GM18519 (cell line): ENCODE results near the gene LRRC47.

ENCODE experiments used
- ATAC-seq: cut with Tn5 transposase; IDR thresholded peaks from one replicate; pipeline ENCODE4 v1.9.1; 2021; ENCODE audit warnings: mild to moderate bottlenecking, moderate library complexity; ENCODE audit not compliant: unreplicated experiment, low FRiP score

LRRC47 gene

DNA sequence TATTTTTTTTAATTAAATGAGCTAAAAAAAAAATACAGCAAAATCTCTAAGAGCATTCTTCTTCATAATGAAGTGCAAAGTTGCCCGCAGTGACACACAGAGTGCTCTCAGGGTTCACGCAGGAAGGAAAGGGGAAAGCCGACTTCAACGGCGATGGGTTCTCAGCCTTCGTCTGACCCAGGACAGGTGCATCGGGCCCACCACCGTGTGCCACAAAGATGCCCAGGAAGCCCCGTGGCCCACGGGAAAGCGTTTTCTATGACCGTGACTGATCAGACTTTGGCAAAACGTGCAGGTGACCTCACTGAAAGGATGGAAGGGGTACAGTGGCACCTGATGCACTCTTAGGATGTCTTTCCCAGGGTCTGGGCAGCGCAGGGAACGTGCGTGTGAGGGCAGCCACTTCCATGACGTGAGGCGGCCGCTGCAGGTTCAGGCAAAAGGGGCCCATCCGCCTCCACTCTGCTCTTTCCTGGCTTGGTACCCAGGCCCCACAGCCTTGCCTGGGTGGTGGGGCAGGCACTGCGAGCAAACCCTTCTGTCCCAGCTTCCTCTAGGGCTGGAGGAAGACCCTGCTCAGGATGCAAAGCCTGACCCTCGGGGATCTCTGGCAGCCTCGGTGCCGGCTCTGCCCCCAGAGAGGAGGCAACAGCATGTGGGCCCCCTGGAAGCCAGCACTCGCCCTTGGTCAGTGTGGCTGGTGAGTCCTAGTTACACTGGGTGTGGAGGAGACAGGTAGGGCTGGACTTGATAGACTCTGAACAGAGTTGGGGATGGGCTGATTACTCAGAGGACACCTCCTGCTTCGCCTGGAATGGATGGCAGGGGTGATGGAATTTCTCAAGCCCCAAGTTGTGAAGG, 8.3 kb downstream of the LRRC47 start:
- no peak for ATAC-seq

DNA sequence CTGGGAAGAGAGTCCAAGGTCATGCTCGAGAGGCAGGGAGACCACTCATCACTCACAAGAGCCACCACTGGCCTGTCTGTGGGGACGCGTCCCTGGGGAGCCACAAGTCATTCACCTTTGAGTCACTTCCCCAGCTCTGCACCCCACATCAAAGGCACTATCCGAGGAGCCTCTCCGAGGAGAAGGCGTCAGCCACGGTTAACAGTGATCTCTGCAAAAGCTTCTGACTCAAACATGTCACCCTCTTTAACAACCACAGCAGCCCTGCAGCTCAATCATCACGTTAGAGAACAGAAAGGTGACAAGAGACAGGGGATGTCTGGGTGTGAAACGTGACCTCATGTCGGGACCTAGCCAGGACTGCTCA, 9.0 kb downstream of the LRRC47 start:
- no peak for ATAC-seq

DNA sequence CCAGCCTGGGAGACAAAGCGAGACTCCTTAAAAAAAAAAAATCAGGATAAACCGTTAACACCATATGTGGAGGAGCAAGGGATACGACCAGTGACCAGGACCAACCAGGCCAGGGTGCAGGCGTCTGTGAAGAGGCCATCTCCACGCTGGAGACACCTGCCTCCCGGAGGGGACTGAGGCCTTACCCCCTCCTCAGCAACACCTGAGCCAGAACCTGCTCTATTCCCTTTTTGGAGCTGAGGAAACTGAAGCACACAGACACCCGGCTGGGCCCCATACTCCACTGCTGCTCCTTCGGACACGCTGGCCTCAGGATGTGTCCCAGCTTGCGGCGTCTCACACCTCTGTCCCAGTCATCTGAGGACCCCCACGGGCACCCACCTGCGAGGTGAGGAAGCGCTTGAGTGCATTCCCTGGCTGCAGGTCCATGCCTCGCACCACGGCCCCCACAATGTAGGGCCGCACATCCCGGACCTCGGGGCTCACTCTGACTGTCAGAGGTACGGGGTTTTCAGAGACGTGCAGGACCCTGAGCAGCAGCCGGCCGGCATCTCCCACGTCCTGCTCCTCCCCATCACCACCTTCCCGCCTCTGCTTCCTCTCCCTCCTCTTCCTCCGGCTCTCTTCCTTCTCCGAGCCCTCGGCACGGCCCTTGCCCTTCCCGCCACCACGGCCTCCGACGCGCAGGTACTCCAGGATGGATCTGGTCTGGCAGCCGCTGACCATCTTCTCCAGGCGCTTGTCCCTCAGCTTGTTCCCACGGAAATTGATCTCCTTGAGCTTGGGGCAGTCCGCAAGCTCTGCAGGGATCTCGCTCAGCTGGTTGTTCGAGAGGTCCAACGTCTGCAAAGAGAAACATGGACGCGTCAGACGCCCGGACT, 9.6 kb downstream of the LRRC47 start:
- no peak for ATAC-seq

DNA sequence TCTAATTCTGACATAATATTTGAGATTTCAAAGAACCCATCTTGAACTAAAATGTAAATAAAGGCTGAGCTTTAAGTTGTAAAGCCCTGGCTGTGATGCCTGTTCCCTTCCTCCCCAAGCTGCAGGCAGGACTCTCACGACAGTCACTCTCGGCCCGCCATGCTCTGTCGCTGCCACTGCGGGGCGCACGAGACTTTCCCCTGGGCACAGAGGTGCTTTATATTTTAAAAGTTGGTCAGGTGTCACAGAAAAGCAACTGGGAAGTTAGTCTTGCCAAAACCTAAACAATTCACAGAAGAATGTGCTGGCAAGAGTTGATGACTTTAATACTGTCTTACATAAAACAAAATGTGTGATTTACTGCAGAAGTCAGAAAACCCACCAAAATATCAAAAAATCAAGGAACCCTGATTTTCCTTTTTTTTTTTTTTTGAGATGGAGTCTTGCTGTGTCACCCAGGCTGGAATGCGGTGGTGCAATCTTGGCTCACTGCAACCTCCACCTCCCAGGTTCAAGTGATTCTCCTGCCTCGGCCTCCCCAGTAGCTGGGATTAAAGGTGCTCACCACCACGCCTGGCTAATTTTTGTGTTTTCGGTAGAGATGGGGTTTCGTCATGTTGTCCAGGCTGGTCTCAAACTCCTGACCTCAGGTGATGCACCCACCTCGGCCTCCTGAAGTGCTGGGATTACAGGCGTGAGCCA, 10.7 kb downstream of the LRRC47 start:
- ATAC-seq: no peak

DNA sequence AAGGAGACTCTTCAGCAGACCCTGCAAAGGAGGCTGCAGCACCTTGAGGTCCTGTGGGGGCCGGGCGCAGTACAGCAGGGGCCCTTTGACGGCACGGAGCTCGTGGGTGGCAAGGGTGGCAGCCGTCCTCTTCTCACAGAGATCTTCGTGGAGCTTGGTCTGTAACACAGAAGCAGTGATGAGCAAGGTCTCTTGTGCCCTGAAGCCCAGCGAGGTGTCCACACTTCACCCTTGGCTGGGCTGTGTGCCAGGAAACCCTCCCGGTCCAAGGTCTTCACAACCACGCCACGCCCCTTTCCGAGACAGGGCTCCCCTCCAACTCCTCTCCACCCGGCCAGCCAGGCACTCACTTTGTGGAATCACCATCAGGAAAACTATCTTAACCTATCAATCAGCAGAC, 11.3 kb downstream of the LRRC47 start:
- no peak for ATAC-seq

DNA sequence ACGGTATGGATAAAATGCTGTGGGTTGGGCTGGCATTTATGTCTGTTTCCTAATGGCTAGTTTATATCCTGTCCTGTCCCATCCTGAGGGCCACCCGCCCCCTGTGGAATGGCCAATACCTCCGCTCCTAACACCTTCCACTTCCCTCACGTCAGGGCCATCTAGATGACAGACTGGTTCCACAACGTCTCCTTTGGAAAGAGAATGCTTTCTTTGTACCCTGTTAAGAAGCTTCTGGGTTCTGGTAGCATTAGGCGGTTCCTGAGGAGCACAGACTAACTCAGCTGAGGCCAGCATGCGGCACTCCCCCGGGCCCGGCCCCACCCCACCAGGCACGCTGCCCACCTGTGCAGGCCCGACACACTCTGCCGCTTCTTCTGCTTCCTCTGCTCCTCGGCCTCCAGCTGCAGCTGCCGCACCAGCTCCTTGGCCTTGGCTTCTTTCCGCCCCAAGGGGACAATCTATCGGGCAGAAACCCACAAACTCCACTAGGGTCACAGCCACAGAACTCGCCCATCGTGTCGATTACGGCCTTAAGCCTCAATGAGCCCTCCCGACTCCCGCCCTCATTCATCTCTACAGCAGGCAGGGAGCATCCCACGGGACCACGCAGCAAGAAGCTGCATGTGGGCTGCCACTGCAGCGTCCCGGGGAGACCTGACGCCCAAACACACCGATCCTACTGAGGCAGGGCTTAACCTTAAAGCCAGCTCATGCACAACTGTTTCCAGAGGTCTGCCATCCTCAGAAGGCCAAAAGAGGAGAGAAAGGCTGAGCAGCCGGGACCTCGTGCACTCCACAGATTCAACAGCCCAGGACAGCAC, 12.4 kb downstream of the LRRC47 start:
- ATAC-seq: no peak

DNA sequence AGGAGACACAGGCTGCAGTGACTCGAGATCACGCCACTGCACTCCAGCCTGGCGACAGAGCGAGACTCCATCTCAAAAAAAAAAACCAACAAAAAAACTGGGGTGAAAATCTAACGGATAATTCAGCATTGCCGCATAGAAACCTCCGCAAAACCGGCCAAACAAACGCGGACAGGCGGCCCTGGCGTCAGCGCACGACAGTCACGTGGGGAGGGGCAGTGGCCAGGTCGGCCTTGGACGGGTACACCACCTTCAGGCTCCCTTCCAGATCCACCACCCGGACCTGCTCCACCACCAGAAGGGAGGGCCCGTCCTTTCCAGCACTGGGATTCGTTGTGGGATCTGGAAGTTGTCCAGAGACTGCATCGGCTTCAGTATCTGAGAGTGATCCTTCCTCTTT, 15.4 kb downstream of the LRRC47 start:
- ATAC-seq: no peak

DNA sequence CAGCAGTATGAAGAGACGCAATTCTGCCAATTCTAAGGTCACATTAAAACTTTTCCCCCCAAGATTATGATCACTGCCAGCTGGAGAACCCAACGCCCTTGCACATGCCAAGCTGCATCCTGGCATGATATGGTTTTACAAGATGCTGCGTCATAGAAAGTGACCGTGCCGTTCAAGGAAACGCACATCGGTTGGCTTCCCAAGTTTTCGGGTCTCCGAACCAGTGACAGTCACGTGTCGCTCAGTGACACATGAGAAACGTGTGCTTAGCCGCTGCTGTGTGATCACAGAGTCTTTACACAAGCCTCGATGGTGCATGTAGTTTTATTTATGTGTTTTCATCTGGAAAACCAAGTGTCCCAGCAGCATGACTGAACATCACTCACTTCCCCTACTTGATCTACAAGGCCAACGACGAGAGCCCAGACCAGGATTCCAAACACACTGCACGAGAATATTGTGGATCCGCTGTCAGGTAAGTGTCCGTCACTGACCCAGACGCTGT, 16.3 kb downstream of the LRRC47 start:
- no peak for ATAC-seq

DNA sequence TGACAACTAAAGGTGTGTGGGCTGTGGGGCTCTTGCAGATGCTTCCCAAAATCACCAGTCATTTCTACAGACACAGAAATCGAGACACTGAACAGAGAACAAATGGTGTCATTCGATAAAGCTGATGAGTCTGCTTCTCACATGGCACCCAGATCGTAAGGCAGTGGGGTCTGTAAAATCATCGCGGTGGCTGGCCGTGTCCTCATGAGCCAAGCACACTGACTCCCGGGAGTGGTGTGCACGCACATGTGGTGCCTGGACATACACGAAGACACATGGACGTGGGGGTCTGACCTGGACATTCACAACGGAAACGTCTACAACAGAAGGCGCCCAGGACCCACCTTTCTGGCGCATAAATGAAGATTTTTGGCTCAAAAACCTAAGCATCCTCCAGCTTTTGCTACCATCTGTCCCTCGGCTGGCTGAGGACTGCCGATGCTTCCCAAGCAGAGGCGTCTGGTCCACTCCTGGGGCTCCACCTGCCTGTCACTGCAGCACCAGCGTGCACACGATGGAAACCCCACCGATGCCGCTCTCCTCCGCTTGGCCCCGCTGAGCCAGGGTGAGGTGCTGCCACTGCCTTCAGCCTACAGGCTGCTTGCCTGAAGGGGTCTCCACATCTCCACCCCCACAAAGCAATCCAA, 16.9 kb downstream of the LRRC47 start:
- ATAC-seq: no peak

DNA sequence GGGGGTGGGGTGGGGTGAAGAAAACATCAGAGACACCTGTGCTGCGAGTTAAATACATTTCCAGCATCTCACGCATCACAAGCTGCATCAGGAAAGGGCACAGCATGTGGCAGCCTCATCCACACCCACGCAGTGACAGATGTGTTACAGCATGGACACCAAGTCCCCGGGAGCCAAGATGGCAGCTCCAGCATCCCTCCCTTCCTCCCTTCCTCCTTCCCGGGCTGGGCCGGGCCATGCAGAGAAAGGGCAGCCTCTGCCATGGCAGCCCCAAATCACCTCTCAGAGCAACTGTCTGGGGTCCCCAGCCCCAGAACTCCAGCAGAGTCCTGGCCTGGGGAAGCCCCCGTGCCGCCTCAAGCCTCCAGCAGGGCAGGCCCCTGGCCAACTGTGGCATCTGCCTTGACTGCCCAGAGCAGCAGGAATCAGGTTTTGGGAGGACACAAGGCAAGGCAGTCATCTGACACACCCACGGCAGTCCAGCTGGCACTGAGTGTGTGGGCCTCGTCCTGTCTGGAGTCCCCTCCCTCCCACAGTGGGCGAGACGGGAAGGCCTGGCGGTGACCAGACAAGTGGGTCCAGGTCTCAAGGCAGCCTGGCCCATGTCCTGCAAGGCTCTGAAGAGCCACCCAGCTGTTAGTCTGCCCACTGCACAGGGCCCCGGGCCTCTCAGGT, 17.6 kb downstream of the LRRC47 start:
- no peak for ATAC-seq

DNA sequence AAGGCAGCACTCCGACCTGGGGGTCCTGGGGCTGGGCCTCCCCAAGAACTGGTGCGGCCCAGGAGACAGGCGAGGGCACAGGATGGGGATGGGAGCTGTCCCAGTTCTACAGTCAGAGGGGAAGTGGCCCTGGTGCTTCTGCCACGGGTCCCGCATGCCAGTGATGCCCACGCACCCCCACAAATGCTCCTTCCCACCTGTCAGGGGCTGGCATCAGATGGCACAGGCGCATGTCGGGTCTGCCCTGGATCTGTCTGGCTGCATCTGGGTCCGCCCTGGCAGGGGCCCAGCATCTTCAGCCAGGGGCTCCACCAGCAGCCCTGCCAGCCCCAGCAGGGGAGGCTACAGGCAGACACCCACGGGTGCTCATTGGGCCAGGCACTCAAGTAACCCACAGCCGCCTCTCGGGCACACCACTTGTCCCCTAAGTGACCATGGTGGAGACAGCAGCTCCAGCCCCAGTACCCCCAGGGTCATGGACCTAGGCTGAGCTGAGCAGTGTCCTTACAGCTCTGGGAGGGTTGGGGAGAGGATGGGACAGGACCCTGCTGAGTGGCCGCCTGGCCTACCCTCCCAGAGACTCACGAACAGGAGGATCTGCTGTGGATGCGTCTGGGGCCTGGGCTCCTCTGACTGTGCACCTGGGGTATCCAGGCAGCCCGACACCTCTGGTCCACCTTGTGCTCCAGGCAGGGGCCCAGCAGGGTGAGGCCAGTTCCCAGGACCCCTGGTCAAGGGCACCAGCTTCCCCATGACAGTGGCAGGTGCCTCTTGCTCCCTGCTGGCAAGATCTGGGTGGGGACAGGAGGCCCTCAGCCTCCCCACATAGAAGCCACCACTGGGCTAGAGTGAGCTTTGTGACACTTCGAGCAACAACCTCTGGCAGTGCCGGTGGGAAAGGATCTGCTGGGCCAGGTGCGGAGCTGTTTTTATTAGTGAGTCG, 18.4 kb downstream of the LRRC47 start:
- ATAC-seq: no peak

DNA sequence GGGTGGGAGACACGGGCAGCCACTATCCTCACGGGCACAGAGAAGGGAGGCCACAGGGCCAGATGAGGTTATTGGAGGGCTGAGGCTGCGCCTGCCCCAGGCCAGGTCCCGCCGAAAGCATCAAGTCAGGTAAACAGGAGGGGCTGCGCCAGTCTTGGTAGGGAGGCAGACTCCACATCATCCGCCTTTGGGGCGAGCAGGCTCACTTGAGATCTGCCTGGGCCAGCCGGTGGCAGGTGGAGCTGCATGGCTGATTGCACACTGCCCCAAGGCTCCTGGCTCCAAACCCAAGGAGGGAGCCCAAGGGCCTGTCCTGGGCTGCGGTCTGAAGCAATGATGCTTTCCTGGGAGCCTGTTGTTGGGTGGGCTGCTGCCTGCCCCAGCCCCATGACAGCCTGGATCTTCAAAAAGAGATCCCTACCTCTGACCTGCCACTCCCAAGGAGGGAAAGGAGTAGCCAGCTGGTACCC, 19.2 kb downstream of the LRRC47 start:
- ATAC-seq: no peak

DNA sequence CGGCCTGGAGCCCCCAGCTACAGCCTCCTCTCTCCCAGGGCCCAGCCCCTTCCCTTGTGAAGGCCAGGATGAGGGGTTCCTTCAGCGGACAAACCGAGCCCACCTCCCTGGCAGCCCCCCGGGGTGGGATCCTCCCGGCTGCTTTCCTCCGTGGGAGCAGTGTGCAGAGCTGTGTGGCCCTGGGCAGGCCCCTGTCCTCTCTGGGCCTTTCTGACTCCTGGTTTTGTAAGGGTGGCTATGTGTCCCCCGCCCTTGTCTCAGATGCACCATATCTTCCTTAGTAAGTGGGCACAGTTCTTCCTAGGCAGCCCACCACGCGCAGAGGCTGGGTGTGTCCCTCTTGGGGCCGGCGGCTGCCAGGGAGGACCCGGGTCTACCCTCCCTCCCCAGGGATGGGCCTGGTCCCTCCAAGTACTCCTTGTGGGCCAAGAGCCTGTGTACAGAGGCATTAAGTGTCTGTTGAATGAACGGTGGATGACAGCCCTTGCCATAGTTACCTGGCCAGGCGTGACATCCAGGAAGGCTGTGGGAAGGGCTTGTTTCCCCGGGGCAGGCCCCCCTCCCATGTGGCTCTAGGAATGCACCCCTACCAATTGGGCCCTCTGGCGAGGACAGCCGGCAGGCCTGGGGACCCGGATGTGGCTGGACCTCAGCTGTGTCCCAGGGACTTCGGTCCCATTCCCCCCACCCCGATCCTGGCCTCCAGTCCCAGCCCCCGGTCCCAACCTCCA, 19.9 kb downstream of the LRRC47 start:
- no peak for ATAC-seq

DNA sequence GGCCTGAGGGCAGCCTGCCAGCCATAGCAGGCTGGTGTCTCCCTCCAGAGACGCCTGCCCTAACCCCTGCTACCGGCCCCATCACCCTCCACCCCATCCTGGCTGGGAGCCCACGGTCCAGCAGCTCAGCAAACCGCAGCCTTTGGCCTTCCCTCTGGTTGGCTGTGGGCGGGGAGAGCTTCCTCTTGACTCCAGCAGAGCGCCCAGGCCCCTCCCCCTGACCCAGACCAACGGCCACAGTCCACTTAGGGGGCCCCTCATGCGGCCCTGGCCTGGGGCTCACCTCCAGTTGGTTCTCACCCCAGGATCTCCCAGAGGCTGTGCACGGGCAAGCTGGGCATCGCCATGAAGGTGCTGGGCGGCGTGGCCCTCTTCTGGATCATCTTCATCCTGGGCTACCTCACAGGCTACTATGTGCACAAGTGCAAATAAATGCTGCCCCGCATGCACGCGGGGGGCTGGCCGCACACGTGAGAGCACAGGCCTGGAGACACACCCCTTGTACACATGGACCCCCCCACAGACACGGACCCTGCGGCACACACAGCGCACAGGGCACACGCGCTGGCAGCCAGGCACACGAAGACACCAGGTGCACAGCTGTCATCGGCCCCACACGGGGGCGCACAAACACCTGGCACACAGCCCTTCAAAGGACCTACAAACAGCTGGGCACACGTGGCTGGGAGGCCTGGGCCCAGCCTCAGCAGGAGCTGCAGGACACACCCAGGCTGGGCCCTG, 20.6 kb downstream of the LRRC47 start:
- ATAC-seq: no peak

DNA sequence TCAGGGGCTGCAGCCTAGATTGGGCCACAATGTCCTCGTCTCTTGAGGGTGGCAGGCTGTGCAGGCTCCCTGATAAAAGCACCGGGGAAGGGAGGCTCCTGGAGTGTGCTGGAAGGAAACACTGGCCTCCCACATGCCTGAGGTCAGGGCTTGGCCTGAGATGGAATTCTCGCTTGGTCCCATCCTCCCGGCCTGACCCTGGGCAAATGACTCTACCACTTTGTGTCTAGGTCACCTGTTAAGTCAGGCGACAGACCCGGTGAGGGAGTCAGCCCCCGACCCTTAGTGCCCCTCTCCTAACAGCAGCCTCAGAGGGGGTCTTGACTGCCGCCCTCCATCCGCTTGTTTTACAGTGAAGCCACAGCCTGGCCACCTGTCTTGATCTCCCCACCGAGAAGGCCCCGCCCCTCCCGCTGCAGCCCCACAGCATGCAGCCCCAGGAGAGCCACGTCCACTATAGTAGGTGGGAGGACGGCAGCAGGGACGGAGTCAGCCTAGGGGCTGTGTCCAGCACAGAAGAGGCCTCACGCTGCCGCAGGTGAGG, 21.3 kb downstream of the LRRC47 start:
- no peak for ATAC-seq

DNA sequence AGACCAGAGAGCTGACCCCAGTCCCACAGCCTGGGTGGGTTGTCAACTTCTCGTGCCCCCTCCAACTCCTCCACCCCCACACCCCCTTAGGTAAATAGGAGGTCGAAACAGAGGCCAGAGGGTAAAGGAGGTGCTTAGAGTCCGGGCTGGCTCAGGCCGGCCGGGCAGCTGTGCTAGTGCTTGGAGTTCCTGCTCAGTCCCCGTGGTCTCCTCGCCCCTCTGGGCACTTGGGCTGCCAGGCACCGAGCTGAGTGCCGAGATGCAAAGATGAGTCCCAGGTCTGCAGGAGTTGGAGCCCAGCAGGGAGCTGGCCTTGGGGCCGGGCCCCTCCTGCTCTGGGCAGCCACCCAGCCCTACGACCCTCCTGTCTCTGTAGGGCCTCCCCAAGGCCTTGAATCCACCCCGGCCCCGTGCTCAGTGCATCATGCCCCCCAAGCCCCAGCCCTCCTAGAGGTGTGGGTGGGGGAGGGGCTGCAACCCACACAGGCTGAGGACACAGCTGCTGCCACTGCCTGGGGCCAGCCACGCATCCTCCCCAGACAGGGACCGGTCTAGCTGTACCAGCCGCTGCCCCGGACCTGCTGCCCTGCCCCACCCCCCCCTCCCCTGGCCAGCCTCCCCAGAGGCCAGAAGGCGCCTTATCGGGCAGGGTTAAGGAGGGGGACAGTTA, 21.9 kb downstream of the LRRC47 start:
- ATAC-seq: no peak
